ENCODE results near the gene CNKSR3.

The CNKSR3 gene

GRCh38 chr6:154539593-154540269 is 29.2 kb upstream of the CNKSR3 start:
- no peak overlapping the region for H3K23ac ChIP-seq (ENCODE audit: low read length)
- H3K9ac ChIP-seq (ENCODE audit: low read length) = no peak overlapping the region
- no peak overlapping the region for H3K4me2 ChIP-seq (ENCODE audit: low read length)
- H3K79me1 ChIP-seq (ENCODE audit: low read length) = no peaks in the 10 kb centered on the region
- no peaks in the 10 kb centered on the region for H3K27me3 ChIP-seq (ENCODE audit: insufficient read depth, low read length, poor library complexity)
- no peak overlapping the region for H2BK120ac ChIP-seq (ENCODE audit: low read depth, low read length)
- H3K56ac ChIP-seq (ENCODE audit: low read length) = no peak overlapping the region
- no CpG with 5 or more reads among the region's 9 CpGs for WGBS (ENCODE audit: extremely low coverage, insufficient coverage, low lambda C conversion rate)
- no peak overlapping the region for H3K4ac ChIP-seq (ENCODE audit: low read depth, low read length)
- H3K27ac ChIP-seq (ENCODE audit: low read depth, low read length) = no peak overlapping the region
- no peak overlapping the region for H2AK5ac ChIP-seq (ENCODE audit: low read length)
- H3K18ac ChIP-seq (ENCODE audit: low read length) = no peak overlapping the region
- H3K4me3 ChIP-seq (ENCODE audit: low read length) = no peak overlapping the region
- H3K79me2 ChIP-seq (ENCODE audit: control insufficient read depth, insufficient read depth, low read length) = no peaks in the 10 kb centered on the region
- no peak for DNase-seq
- H2BK15ac ChIP-seq (replicated peaks; ENCODE audit: low read depth) = no peak overlapping the region
- H3K36me3 ChIP-seq (ENCODE audit: control insufficient read depth, insufficient read depth, low read length) = no peaks in the 10 kb centered on the region
- no peak overlapping the region for H4K5ac ChIP-seq (ENCODE audit: low read length)
- no peak overlapping the region for H4K8ac ChIP-seq (ENCODE audit: low read depth, low read length)
- H2BK5ac ChIP-seq (ENCODE audit: low read length) = no peak overlapping the region
- H3K4me1 ChIP-seq (ENCODE audit: control insufficient read depth, low read depth, low read length) = peaks cover 7% of the 10 kb centered on the region

- Histone ChIP-seq H3K27ac (ENCODE audit: low read depth, low read length) (no peak overlapping the region), H3K4ac (ENCODE audit: low read depth, low read length) (no peak overlapping the region), H2BK5ac (ENCODE audit: low read length) (no peak overlapping the region), H3K79me1 (ENCODE audit: low read length) (no peaks in the 10 kb centered on the region), H3K36me3 (ENCODE audit: control insufficient read depth, insufficient read depth, low read length) (no peaks in the 10 kb centered on the region), H3K56ac (ENCODE audit: low read length) (no peak overlapping the region), H2AK5ac (ENCODE audit: low read length) (no peak overlapping the region), H3K4me1 (ENCODE audit: control insufficient read depth, low read depth, low read length) (peaks cover 7% of the 10 kb centered on the region), H3K18ac (ENCODE audit: low read length) (no peak overlapping the region), H4K5ac (ENCODE audit: low read length) (no peak overlapping the region), H3K79me2 (ENCODE audit: control insufficient read depth, insufficient read depth, low read length) (no peaks in the 10 kb centered on the region), H3K4me2 (ENCODE audit: low read length) (no peak overlapping the region), H3K4me3 (ENCODE audit: low read length) (no peak overlapping the region), H3K9ac (ENCODE audit: low read length) (no peak overlapping the region), H3K23ac (ENCODE audit: low read length) (no peak overlapping the region), H2BK120ac (ENCODE audit: low read depth, low read length) (no peak overlapping the region), H2BK15ac (replicated peaks; ENCODE audit: low read depth) (no peak overlapping the region), H4K8ac (ENCODE audit: low read depth, low read length) (no peak overlapping the region), H3K27me3 (ENCODE audit: insufficient read depth, low read length, poor library complexity) (no peaks in the 10 kb centered on the region)
- DNase-seq = no peak
- WGBS (ENCODE audit: extremely low coverage, insufficient coverage, low lambda C conversion rate) = no CpG with 5 or more reads among the region's 3 CpGs
Observed at GRCh38 chr6:154538640-154539191, 28.2 kb upstream of the CNKSR3 start.

- Histone ChIP-seq H3K56ac (ENCODE audit: low read length) (peak overlapping the region; percentile 66), H2BK120ac (ENCODE audit: low read depth, low read length) (no peak overlapping the region), H3K4ac (ENCODE audit: low read depth, low read length) (no peak overlapping the region), H3K36me3 (ENCODE audit: control insufficient read depth, insufficient read depth, low read length) (no peaks in the 10 kb centered on the region), H3K27me3 (ENCODE audit: insufficient read depth, low read length, poor library complexity) (no peaks in the 10 kb centered on the region), H3K9ac (ENCODE audit: low read length) (no peak overlapping the region), H2BK5ac (ENCODE audit: low read length) (no peak overlapping the region), H3K23ac (ENCODE audit: low read length) (no peak overlapping the region), H3K27ac (ENCODE audit: low read depth, low read length) (no peak overlapping the region), H3K79me1 (ENCODE audit: low read length) (no peaks in the 10 kb centered on the region), H3K4me2 (ENCODE audit: low read length) (no peak overlapping the region), H4K8ac (ENCODE audit: low read depth, low read length) (no peak overlapping the region), H3K4me3 (ENCODE audit: low read length) (no peak overlapping the region), H2AK5ac (ENCODE audit: low read length) (no peak overlapping the region), H3K79me2 (ENCODE audit: control insufficient read depth, insufficient read depth, low read length) (no peaks in the 10 kb centered on the region), H3K18ac (ENCODE audit: low read length) (no peak overlapping the region), H2BK15ac (replicated peaks; ENCODE audit: low read depth) (no peak overlapping the region), H4K5ac (ENCODE audit: low read length) (peak overlapping the region; percentile 7), H3K4me1 (ENCODE audit: control insufficient read depth, low read depth, low read length) (peaks cover 7% of the 10 kb centered on the region)
- no CpG with 5 or more reads among the region's 13 CpGs for WGBS (ENCODE audit: extremely low coverage, insufficient coverage, low lambda C conversion rate)
- DNase-seq = peak; percentile 61
Observed at GRCh38 chr6:154537511-154538325, 27.2 kb upstream of the CNKSR3 start.

- no peak overlapping the region for H3K4me3 ChIP-seq (ENCODE audit: low read length)
Observed at GRCh38 chr6:154536999-154537398, 26.5 kb upstream of the CNKSR3 start.

GRCh38 chr6:154536255-154536654 is 25.8 kb upstream of the CNKSR3 start:
- H3K56ac ChIP-seq (ENCODE audit: low read length) = no peak overlapping the region
- peak overlapping the region; percentile 39 for H4K8ac ChIP-seq (ENCODE audit: low read depth, low read length)
- no peak overlapping the region for H3K9ac ChIP-seq (ENCODE audit: low read length)
- no peak overlapping the region for H3K27ac ChIP-seq (ENCODE audit: low read depth, low read length)
- H2AK5ac ChIP-seq (ENCODE audit: low read length) = no peak overlapping the region
- no peak overlapping the region for H2BK5ac ChIP-seq (ENCODE audit: low read length)
- no peak overlapping the region for H3K18ac ChIP-seq (ENCODE audit: low read length)
- no peak overlapping the region for H3K4ac ChIP-seq (ENCODE audit: low read depth, low read length)
- H3K79me2 ChIP-seq (ENCODE audit: control insufficient read depth, insufficient read depth, low read length) = no peaks in the 10 kb centered on the region
- H3K4me1 ChIP-seq (ENCODE audit: control insufficient read depth, low read depth, low read length) = peaks cover 7% of the 10 kb centered on the region
- no peak overlapping the region for H3K23ac ChIP-seq (ENCODE audit: low read length)
- H3K36me3 ChIP-seq (ENCODE audit: control insufficient read depth, insufficient read depth, low read length) = no peaks in the 10 kb centered on the region
- H3K27me3 ChIP-seq (ENCODE audit: insufficient read depth, low read length, poor library complexity) = no peaks in the 10 kb centered on the region
- WGBS (ENCODE audit: extremely low coverage, insufficient coverage, low lambda C conversion rate) = no CpG with 5 or more reads among the region's 7 CpGs
- no peaks in the 10 kb centered on the region for H3K79me1 ChIP-seq (ENCODE audit: low read length)
- no peak overlapping the region for H2BK120ac ChIP-seq (ENCODE audit: low read depth, low read length)
- H2BK15ac ChIP-seq (replicated peaks; ENCODE audit: low read depth) = no peak overlapping the region
- H3K4me2 ChIP-seq (ENCODE audit: low read length) = no peak overlapping the region
- no peak overlapping the region for H3K4me3 ChIP-seq (ENCODE audit: low read length)
- no peak overlapping the region for H4K5ac ChIP-seq (ENCODE audit: low read length)
- DNase-seq = peak; percentile 51

More at GRCh38 chr6:154536999-154537398, 26.5 kb upstream of the CNKSR3 start:
- Histone ChIP-seq H2BK120ac (ENCODE audit: low read depth, low read length) (no peak overlapping the region), H3K56ac (ENCODE audit: low read length) (peak overlapping the region; percentile 66), H3K27ac (ENCODE audit: low read depth, low read length) (no peak overlapping the region), H2BK5ac (ENCODE audit: low read length) (peak overlapping the region; percentile 14), H3K23ac (ENCODE audit: low read length) (no peak overlapping the region), H3K4me2 (ENCODE audit: low read length) (no peak overlapping the region), H2AK5ac (ENCODE audit: low read length) (no peak overlapping the region), H3K18ac (ENCODE audit: low read length) (no peak overlapping the region), H3K36me3 (ENCODE audit: control insufficient read depth, insufficient read depth, low read length) (no peaks in the 10 kb centered on the region), H3K9ac (ENCODE audit: low read length) (no peak overlapping the region), H3K79me1 (ENCODE audit: low read length) (no peaks in the 10 kb centered on the region), H3K4me1 (ENCODE audit: control insufficient read depth, low read depth, low read length) (peaks cover 7% of the 10 kb centered on the region), H3K27me3 (ENCODE audit: insufficient read depth, low read length, poor library complexity) (no peaks in the 10 kb centered on the region), H4K8ac (ENCODE audit: low read depth, low read length) (no peak overlapping the region), H4K5ac (ENCODE audit: low read length) (no peak overlapping the region), H3K4ac (ENCODE audit: low read depth, low read length) (no peak overlapping the region), H2BK15ac (replicated peaks; ENCODE audit: low read depth) (no peak overlapping the region), H3K79me2 (ENCODE audit: control insufficient read depth, insufficient read depth, low read length) (no peaks in the 10 kb centered on the region)
- WGBS (ENCODE audit: extremely low coverage, insufficient coverage, low lambda C conversion rate) = no CpG with 5 or more reads among the region's 3 CpGs
- DNase-seq = peak; percentile 37
